Measurements from ENCODE around the gene MOB3A.

Gene MOB3A

GRCh38 chr19:2081873-2082810 lies 14.0 kb downstream of the MOB3A start:
- DNase-seq = no peak

GRCh38 chr19:2080336-2080988 lies 15.7 kb downstream of the MOB3A start:
- no peak for DNase-seq

GRCh38 chr19:2079865-2080301 lies 16.2 kb downstream of the MOB3A start:
- DNase-seq = no peak

- no peak for DNase-seq
Measured at GRCh38 chr19:2079076-2079864, 16.9 kb downstream of the MOB3A start.

- no peak for DNase-seq
Measured at GRCh38 chr19:2077833-2078619, 18.1 kb downstream of the MOB3A start.

GRCh38 chr19:2077398-2077797 lies 18.7 kb downstream of the MOB3A start:
- DNase-seq = no peak

GRCh38 chr19:2076526-2076944 lies 19.6 kb downstream of the MOB3A start:
- no peak for DNase-seq

GRCh38 chr19:2072757-2073551 lies 23.2 kb downstream of the MOB3A start:
- no peak for DNase-seq

- no peak for DNase-seq
Measured at GRCh38 chr19:2070986-2071673, 25.0 kb downstream of the MOB3A start.

- no peak for DNase-seq
Measured at GRCh38 chr19:2070436-2070827, 25.7 kb downstream of the MOB3A start.

- peak; percentile 62 for DNase-seq
Measured at GRCh38 chr19:2064788-2065524, 31.2 kb downstream of the MOB3A start.

- DNase-seq = peak; percentile 21
Measured at GRCh38 chr19:2064395-2064787, 31.7 kb downstream of the MOB3A start.

GRCh38 chr19:2063824-2064223 lies 32.3 kb downstream of the MOB3A start:
- DNase-seq = no peak

- DNase-seq = peak; percentile 17
Measured at GRCh38 chr19:2062770-2063169, 33.4 kb downstream of the MOB3A start.

GRCh38 chr19:2062389-2062729 lies 33.8 kb downstream of the MOB3A start:
- DNase-seq = peak; percentile 21

- DNase-seq = peak; percentile 99
Measured at GRCh38 chr19:2061495-2062388, 34.4 kb downstream of the MOB3A start.

GRCh38 chr19:2060884-2061494 lies 35.1 kb downstream of the MOB3A start:
- DNase-seq = peak; percentile 87

- peak; percentile 51 for DNase-seq
Measured at GRCh38 chr19:2059422-2060201, 36.5 kb downstream of the MOB3A start.

All from femur (tissue), 1 donor.